ENCODE results near the gene TBC1D10B.
"Not testable (repeated sequence)": the region's sequence is repeated elsewhere in the genome, so short reads cannot be mapped to it uniquely, and the experiment has no call there.

The TBC1D10B gene

DNA sequence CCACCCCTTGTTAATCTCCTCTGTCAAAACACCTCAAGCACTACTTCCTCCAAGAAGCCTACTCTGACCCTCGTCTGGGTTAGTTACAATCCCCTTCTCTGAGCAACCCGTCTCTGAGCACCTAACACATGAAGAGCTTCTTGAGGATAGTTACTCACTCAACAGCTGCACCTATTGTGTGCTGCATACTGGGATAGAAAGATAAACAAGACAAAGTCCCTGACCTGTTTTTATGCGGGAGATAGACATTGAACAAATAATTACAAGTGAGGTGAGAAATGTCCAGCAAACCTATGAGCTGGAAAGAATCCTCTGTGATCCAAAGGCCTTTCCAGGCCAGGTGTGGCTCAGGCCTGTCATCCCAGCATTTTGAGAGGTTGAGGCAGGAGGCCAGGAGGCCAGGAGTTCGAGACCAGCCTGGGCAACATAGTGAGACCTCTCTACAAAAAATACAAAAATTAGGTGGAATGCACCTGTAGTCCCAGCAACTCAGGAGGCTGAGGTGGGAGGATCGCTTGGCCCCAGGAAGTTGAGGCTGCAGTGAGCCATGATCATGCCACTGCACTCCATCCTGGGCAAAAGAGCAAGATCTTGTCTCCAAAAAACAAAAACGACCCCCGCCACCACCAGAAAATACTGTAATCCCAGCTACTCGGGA, 31.6 kb upstream of the TBC1D10B start:
- TF ChIP-seq, protein P1, sequence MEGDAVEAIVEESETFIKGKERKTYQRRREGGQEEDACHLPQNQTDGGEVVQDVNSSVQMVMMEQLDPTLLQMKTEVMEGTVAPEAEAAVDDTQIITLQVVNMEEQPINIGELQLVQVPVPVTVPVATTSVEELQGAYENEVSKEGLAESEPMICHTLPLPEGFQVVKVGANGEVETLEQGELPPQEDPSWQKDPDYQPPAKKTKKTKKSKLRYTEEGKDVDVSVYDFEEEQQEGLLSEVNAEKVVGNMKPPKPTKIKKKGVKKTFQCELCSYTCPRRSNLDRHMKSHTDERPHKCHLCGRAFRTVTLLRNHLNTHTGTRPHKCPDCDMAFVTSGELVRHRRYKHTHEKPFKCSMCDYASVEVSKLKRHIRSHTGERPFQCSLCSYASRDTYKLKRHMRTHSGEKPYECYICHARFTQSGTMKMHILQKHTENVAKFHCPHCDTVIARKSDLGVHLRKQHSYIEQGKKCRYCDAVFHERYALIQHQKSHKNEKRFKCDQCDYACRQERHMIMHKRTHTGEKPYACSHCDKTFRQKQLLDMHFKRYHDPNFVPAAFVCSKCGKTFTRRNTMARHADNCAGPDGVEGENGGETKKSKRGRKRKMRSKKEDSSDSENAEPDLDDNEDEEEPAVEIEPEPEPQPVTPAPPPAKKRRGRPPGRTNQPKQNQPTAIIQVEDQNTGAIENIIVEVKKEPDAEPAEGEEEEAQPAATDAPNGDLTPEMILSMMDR (conservative IDR thresholded peaks at IDR 0.05; ENCODE audit: low read depth, low read length): no peak
- H3K4me3 ChIP-seq (ENCODE audit: low read depth, low read length): no peak overlapping the region
- DNase-seq (ENCODE audit: low read depth): no peak

DNA sequence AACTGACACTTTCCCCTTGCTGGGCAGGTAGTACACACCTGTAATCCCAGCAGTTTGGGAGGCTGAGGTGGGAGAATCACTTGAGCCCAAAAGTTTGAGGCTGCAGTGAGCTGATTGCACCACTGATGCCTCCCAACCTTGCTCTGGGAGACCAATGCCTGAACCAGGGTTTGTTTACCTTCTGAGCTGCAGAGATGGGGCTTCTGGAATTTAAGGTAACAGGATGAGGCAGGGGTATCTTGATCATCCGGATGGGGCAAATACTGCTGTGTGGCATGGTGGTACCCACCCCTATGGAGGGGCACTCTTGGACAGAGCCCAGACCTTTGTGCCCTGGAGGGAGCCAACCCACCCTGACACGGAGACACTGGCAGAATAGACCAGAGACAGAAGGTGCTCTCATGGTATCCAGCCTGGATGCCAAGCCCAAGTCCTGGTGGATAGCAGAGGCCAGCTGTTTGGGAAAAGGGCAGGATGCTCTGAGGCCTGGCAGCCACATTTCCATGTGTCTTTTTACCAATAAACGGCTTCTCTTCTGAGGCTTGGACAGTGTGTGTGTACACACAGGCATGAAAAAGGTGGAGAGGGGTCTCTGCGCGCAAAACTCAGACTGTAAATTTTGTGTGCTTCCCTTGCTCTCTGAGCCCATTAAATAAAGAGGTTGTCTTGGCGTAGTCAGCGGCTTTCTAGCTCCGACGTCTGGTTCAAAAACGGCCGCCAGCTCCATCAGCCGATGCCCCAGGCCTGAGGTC, 29.3 kb upstream of the TBC1D10B start:
- DNase-seq (ENCODE audit: low read depth): no peak
- TF ChIP-seq, protein P1 (conservative IDR thresholded peaks at IDR 0.05; ENCODE audit: low read depth, low read length): no peak
- peak overlapping the region; percentile 55 for H3K4me3 ChIP-seq (ENCODE audit: low read depth, low read length)

DNA sequence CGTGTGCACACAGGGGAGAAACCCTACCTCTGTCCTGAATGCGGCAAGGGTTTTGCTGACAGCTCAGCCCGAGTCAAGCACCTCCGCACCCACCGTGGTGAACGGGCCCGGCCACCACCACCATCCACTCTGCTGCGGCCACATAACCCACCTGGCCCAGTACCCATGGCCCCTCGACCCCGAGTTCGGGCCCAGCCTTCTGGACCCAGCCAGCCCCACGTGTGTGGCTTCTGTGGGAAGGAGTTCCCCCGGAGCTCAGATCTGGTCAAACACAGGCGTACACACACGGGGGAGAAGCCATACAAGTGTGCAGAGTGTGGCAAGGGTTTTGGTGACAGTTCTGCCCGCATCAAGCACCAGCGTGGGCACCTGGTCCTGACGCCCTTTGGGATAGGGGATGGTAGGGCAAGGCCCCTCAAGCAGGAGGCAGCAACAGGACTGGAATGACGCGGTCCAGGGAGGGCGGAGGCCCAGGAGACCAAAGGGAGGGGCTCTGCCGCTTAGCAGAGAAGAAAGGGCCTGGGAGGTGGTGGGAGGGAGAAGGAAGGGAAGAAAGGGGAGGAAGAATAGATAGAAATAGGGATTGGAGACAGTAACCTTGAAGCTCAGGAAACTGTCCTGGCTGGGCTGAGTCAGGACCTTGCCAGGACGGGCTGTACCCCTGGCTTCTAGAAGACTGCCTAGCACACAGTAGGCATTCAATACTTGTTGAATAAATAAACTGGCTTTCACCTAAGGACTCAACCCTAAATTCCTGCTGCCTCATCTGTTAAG, 28.6 kb upstream of the TBC1D10B start:
- DNase-seq (ENCODE audit: low read depth): no peak
- TF ChIP-seq, protein P1 (conservative IDR thresholded peaks at IDR 0.05; ENCODE audit: low read depth, low read length): no peak
- H3K4me3 ChIP-seq (ENCODE audit: low read depth, low read length): no peak overlapping the region

DNA sequence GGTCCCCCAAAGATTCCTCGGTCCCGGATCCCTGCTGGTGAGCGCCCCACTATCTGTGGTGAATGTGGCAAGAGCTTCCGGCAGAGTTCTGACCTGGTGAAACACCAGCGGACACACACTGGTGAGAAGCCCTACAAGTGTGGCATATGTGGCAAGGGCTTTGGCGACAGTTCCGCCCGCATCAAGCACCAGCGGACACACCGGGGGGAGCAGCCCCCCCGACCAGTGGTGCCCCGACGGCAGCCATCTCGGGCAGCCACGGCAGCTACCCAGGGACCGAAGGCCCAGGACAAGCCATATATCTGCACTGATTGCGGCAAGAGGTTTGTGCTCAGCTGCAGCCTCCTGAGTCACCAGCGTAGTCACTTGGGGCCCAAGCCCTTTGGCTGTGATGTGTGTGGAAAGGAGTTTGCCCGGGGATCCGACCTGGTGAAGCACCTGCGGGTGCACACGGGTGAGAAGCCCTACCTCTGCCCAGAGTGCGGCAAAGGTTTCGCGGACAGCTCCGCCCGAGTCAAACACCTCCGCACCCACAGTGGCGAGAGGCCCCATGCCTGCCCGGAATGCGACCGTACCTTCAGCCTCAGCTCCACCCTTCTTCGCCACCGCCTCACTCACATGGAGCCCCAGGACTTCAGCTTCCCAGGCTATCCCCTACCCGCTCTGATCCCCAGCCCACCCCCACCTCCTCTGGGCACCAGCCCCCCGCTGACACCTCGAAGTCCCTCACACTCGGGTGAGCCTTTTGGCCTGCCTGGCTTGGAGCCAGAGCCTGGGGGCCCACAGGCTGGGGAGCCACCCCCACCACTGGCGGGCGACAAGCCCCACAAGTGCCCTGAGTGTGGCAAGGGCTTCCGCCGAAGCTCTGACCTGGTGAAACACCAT, 27.7 kb upstream of the TBC1D10B start:
- TF ChIP-seq, protein P1 (conservative IDR thresholded peaks at IDR 0.05; ENCODE audit: low read depth, low read length): no peak
- H3K4me3 ChIP-seq (ENCODE audit: low read depth, low read length): no peak overlapping the region
- no peak for DNase-seq (ENCODE audit: low read depth)

DNA sequence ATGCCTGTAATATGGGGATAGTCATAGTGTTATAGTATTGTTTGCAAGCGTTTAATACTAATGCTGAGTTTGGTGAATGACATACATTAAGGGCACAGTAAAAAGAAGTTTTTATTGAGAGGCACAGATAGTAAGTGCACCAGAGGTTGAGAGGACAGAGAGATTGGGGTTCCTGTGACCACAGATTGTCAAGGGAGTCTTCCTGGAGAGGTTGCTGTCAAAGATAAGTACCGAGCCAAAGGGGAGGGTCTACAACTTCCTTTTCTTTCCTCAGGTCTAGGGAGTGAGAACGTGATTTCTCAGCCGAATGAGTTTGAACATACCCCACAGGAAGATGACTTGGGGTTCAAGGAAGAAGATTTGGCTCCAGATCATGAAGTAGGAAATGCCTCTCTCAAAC, 26.8 kb upstream of the TBC1D10B start:
- TF ChIP-seq, protein P1 (conservative IDR thresholded peaks at IDR 0.05; ENCODE audit: low read depth, low read length): no peak
- no peak for DNase-seq (ENCODE audit: low read depth)
- no peak overlapping the region for H3K4me3 ChIP-seq (ENCODE audit: low read depth, low read length)

DNA sequence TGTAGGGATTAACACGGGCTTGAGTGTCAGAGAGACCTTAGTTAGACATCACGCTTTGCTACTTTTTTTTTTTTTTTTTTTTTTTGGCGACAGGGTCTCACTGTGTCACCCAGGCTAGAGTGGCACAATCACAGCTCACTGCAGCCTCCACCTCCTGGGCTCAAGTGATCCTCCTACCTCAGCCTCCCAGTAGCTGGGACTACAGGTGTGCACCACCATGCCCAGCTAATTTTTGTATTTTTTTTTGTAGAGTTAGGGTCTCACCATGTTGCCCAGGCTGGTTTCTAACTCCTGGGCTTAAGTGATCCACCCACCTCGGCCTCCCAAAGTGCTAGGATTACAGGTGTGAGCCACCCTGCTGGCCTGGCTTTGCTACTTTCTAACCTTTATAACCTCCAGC, 26.3 kb upstream of the TBC1D10B start:
- H3K4me3 ChIP-seq (ENCODE audit: low read depth, low read length); DNase-seq (ENCODE audit: low read depth): not testable (repeated sequence)
